Mucosa of rectum (tissue), 2 donors: ENCODE data around the gene GNAQ.
A peak's percentile ranks its signal among the peaks of the same experiment; 100 is the strongest.
"Not testable (repeated sequence)": the region's sequence is repeated elsewhere in the genome, so short reads cannot be mapped to it uniquely, and the experiment has no call there.

ENCODE experiments used
- H3K27ac ChIP-seq, 2 donors: one replicate each; pipeline ENCODE4 v1.7.0; 2013; ENCODE audit warnings: inconsistent platforms in 2 of 2, low read depth in 2 of 2, low read length in 2 of 2
- H3K27me3 ChIP-seq, 2 donors: one replicate each; pipeline ENCODE4 v1.7.0; 2013; ENCODE audit warnings: low read length in 2 of 2; ENCODE audit not compliant: control insufficient read depth in 2 of 2, insufficient read depth in 2 of 2
- H3K36me3 ChIP-seq, 2 donors: one replicate each; pipeline ENCODE4 v1.7.0; 2013; ENCODE audit warnings: low read length in 2 of 2; ENCODE audit not compliant: control insufficient read depth in 2 of 2, insufficient read depth in 2 of 2
- H3K4me1 ChIP-seq, 2 donors: one replicate each; pipeline ENCODE4 v1.7.0; 2013; ENCODE audit warnings: low read length in 2 of 2, mild to moderate bottlenecking in 1 of 2; ENCODE audit not compliant: control insufficient read depth in 2 of 2, insufficient read depth in 2 of 2
- H3K4me3 ChIP-seq, 2 donors: one replicate each; pipeline ENCODE4 v1.7.0; 2013; ENCODE audit warnings: low read length in 2 of 2
- H3K9ac ChIP-seq, 2 donors: one replicate each; pipeline ENCODE4 v1.7.0; 2013; ENCODE audit warnings: low read length in 2 of 2, low read depth in 1 of 2, mild to moderate bottlenecking in 1 of 2
- H3K9me3 ChIP-seq, 2 donors: one replicate each; pipeline ENCODE4 v1.7.0; 2013; ENCODE audit warnings: low read length in 2 of 2; ENCODE audit not compliant: control insufficient read depth in 2 of 2
- donor health status: healthy.
- donor health status: Normal muscosa, but diverticular disease.

The GNAQ gene

GRCh38 chr9:78031444-78031892 is at the start of gene GNAQ:
GNAQ (minus strand) TSS chr9:78031811; CDS start chr9:78031235, 576 bp downstream.
- Histone ChIP-seq H3K9me3 (no peaks in the 10 kb centered on the region), H3K36me3 (no peaks in the 10 kb centered on the region), H3K27ac (peak within 1 kb of the TSS; percentile 94), H3K9ac (peak within 1 kb of the TSS; percentile 89 to 97), H3K27me3 (no peaks in the 10 kb centered on the region), H3K4me1 (peaks cover 24 to 34% of the 10 kb centered on the region in 2 donors), H3K4me3 (peak within 1 kb of the TSS; percentile 88 to 90)

DNA sequence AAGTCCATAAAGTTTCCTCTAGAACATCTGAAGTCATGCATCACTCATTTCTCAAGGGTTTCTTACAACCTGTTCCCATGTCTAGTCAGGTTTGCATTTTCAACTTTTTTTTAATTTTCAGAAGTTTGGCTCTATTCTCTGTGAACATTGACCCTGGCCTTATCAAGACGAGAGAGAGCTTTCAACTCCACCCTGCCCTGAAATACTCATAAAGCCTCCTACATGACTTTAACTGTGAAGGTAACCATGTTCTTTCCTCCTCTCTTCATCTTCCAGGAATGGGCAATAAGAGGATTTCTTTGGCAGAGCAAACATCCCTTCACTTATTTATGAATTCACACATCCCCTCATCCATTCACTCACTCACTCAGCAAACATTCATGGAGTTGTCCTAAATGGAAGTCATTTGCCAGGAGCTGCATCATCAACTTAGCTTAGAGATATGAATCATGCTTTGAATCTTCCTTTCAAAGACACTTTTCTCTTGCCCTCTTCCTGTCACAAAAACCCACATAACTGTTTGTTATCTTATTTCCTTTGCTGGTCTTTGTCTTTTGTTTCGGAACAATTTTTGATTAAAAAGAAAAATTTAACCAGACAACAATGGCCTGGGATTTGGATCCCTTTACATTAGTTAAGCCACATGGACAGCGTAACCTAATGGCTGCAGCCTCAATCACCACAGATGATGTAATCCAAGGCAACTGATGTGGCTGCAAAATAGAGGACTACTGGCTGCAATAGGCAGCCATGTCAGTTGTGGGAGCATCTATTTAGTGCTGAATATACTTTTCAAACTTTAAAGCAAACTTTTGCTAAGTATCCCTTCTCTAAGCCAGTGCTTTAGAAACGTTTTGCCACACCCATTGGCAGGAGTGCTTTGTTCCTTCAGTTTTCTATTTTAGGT is 43.0 kb upstream of the GNAQ start:
- no peaks in the 10 kb centered on the region for H3K27me3 ChIP-seq
- peaks cover 2 to 5% of the 10 kb centered on the region in 2 donors for H3K4me1 ChIP-seq
- H3K36me3 ChIP-seq, result no peaks in the 10 kb centered on the region
- peak overlapping the region in 1 of 2 donors; percentile 15 for H3K4me3 ChIP-seq
- H3K27ac ChIP-seq, result no peak overlapping the region
- H3K9me3 ChIP-seq, result no peaks in the 10 kb centered on the region
- no peak overlapping the region for H3K9ac ChIP-seq

DNA sequence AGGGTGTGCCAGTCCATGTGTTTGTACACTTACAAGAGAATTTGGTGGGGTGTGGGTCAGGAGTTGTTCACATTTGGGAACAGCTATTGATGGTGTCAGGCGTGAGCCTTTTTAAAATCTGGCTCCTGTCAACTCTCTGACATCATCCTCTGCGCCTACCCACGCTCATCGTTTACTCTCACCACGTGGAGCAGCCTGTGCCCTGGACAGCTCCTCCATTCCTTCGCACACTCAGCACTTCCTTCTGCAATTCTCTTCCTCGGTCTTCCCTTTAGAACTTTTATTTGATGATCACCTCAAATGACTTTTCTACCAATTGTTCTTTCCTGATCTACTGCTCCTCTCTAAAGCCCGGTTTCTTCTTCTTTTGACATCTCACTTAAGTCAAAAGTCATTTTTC is 42.1 kb upstream of the GNAQ start:
- Histone ChIP-seq H3K9me3 (no peaks in the 10 kb centered on the region), H3K9ac (no peak overlapping the region), H3K36me3 (no peaks in the 10 kb centered on the region), H3K27me3 (no peaks in the 10 kb centered on the region), H3K4me3 (no peak overlapping the region), H3K27ac (no peak overlapping the region), H3K4me1 (peaks cover 2 to 5% of the 10 kb centered on the region in 2 donors)

DNA sequence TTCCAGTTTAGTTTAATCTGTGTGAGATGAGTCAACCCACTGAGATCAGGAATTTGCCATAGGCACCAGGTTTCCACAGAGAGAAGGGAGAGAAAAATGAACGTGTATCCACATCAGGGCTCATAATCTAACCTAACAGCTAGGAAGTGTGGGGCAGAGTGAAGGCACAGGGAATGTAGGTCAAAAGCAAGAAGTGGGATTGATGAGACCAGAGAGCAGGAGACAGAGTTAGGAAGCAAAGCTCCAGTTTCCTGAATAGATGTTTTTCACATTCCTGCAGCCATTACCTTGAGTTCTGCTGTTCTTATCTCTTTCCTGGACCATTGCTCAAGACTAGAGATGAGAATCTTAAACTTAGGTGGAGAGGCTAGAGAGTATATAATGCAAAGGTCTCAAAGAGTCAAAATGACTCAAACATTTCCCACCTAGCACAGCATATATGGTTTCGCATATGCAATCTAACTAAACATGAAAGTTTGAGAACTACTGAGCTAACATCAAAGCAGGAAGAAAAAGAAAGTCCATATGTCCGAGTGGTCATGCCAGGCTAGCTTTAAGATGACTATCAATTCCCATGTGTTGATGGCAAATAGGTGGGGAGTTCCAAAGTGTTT is 41.1 kb upstream of the GNAQ start:
- no peaks in the 10 kb centered on the region for H3K27me3 ChIP-seq
- no peak overlapping the region for H3K27ac ChIP-seq
- H3K4me1 ChIP-seq, result peaks cover 2 to 5% of the 10 kb centered on the region in 2 donors

GRCh38 chr9:78070521-78070920 is 38.9 kb upstream of the GNAQ start:
- Histone ChIP-seq H3K27ac (no peak overlapping the region), H3K27me3 (no peaks in the 10 kb centered on the region), H3K9ac (no peak overlapping the region), H3K4me3 (no peak overlapping the region), H3K36me3 (no peaks in the 10 kb centered on the region), H3K9me3 (no peaks in the 10 kb centered on the region), H3K4me1 (peaks cover 2 to 5% of the 10 kb centered on the region in 2 donors)

More for the DNA sequence above, 41.1 kb upstream of the GNAQ start:
- Histone ChIP-seq H3K4me3 (no peak overlapping the region), H3K36me3 (no peaks in the 10 kb centered on the region), H3K9ac (no peak overlapping the region), H3K9me3 (no peaks in the 10 kb centered on the region)

GRCh38 chr9:78064075-78064474 is 32.5 kb upstream of the GNAQ start:
- Histone ChIP-seq H3K27me3 (no peaks in the 10 kb centered on the region), H3K4me3 (no peak overlapping the region), H3K9me3 (no peaks in the 10 kb centered on the region), H3K27ac (no peak overlapping the region), H3K36me3 (no peaks in the 10 kb centered on the region), H3K4me1 (no peaks in the 10 kb centered on the region), H3K9ac (no peak overlapping the region)

GRCh38 chr9:78062710-78063109 is 31.1 kb upstream of the GNAQ start:
- Histone ChIP-seq H3K4me1 (no peaks in the 10 kb centered on the region), H3K27ac (no peak overlapping the region), H3K27me3 (no peaks in the 10 kb centered on the region), H3K4me3 (no peak overlapping the region), H3K9ac (no peak overlapping the region), H3K9me3 (no peaks in the 10 kb centered on the region), H3K36me3 (no peaks in the 10 kb centered on the region)

- not testable (repeated sequence) for H3K9ac ChIP-seq, H3K36me3 ChIP-seq, H3K4me3 ChIP-seq, H3K27me3 ChIP-seq, H3K9me3 ChIP-seq, H3K27ac ChIP-seq, H3K4me1 ChIP-seq
These were observed 22.6 kb upstream of the GNAQ start for GRCh38 chr9:78054218-78054617.

- no peak overlapping the region for H3K27ac ChIP-seq
- H3K4me3 ChIP-seq, result no peak overlapping the region
- H3K36me3 ChIP-seq, result no peaks in the 10 kb centered on the region
- H3K27me3 ChIP-seq, result no peaks in the 10 kb centered on the region
- H3K4me1 ChIP-seq, result no peaks in the 10 kb centered on the region
- no peak overlapping the region for H3K9ac ChIP-seq
- no peaks in the 10 kb centered on the region for H3K9me3 ChIP-seq
These were observed 22.0 kb upstream of the GNAQ start for GRCh38 chr9:78053627-78054026.

GRCh38 chr9:78050421-78050820 is 18.8 kb upstream of the GNAQ start:
- Histone ChIP-seq H3K9me3 (no peaks in the 10 kb centered on the region), H3K27ac (no peak overlapping the region), H3K36me3 (no peaks in the 10 kb centered on the region), H3K4me1 (no peaks in the 10 kb centered on the region), H3K27me3 (no peaks in the 10 kb centered on the region), H3K4me3 (no peak overlapping the region), H3K9ac (no peak overlapping the region)
